Limb (tissue), 2 donors: ENCODE measurements around the gene RAC2.

Source experiments
- DNase-seq, 2 donors: peaks; one replicate each; pipeline ENCODE4 v3.0.0-alpha.2; 2016; ENCODE audit errors: extremely low spot score in 2 of 2

Gene RAC2

GRCh38 chr22:37188901-37189466 lies 55.1 kb downstream of the RAC2 start:
- no peak for DNase-seq

GRCh38 chr22:37187891-37188761 lies 55.9 kb downstream of the RAC2 start, which contains the start of gene C1QTNF6:
C1QTNF6 (minus strand) TSS chr22:37188247; CDS start chr22:37188213, 34 bp downstream.
- DNase-seq, result peak; percentile 81 to 82

GRCh38 chr22:37187552-37187890 lies 56.5 kb downstream of the RAC2 start:
- no peak for DNase-seq

- DNase-seq, result no peak
Measured at GRCh38 chr22:37186997-37187522, 57.0 kb downstream of the RAC2 start.

GRCh38 chr22:37186228-37186996 lies 57.7 kb downstream of the RAC2 start:
- DNase-seq, result no peak

- no peak for DNase-seq
Measured at GRCh38 chr22:37185646-37186227, 58.3 kb downstream of the RAC2 start.

GRCh38 chr22:37184816-37185541 lies 59.1 kb downstream of the RAC2 start:
- no peak for DNase-seq

GRCh38 chr22:37184380-37184755 lies 59.7 kb downstream of the RAC2 start:
- DNase-seq, result no peak

- DNase-seq, result no peak
Measured at GRCh38 chr22:37183432-37184379, 60.4 kb downstream of the RAC2 start.

GRCh38 chr22:37182949-37183245 lies 61.2 kb downstream of the RAC2 start:
- DNase-seq, result no peak

GRCh38 chr22:37182101-37182948 lies 61.7 kb downstream of the RAC2 start:
- no peak for DNase-seq

- DNase-seq, result no peak
Measured at GRCh38 chr22:37181681-37182080, 62.4 kb downstream of the RAC2 start.

- no peak for DNase-seq
Measured at GRCh38 chr22:37180531-37181231, 63.4 kb downstream of the RAC2 start.

- DNase-seq, result no peak
Measured at GRCh38 chr22:37179622-37180420, 64.2 kb downstream of the RAC2 start.

- no peak for DNase-seq
Measured at GRCh38 chr22:37179126-37179470, 65.0 kb downstream of the RAC2 start.

- peak in 1 of 2 donors; percentile 48 for DNase-seq
Measured at GRCh38 chr22:37178350-37179125, 65.5 kb downstream of the RAC2 start.

GRCh38 chr22:37177755-37178154 lies 66.3 kb downstream of the RAC2 start:
- no peak for DNase-seq
